Body of pancreas (tissue), 4 donors: Measurements from ENCODE around the gene HES1. TPM values are rescaled to one million over a fixed set of nuclear protein-coding genes. Genes with fewer than 3 reads are reported as not detected.

ENCODE experiments used
- ATAC-seq: fragments of 150-250 bp; one replicate; pipeline ENCODE4 v1.9.1; 2016
- DNase-seq, 4 donors: peaks; one replicate each; pipeline ENCODE4 v3.0.0-alpha.2; 2019
- H3K27ac ChIP-seq, 4 donors: fragments of 200-600 bp; sonication (generic); 1 replicate in 3 of 4; 2 replicates in 1 of 4; pipeline versions ENCODE4 v1.5.1 to v1.6.1; 2016 to 2019; ENCODE audit warnings: mild to moderate bottlenecking in 1 of 4, mixed read lengths in 1 of 4, moderate library complexity in 1 of 4
- H3K27me3 ChIP-seq, 2 donors: fragments of 200-600 bp; sonication (generic); one replicate each; pipeline ENCODE4 v1.6.0; 2016; ENCODE audit warnings: mild to moderate bottlenecking in 1 of 2
- H3K36me3 ChIP-seq, 2 donors: fragments of 200-600 bp; sonication (generic); replicated peaks in 1 of 2; 2 replicates each; pipeline ENCODE4 v1.5.1; 2016; ENCODE audit warnings: low read depth in 2 of 2; ENCODE audit not compliant: insufficient read depth in 1 of 2
- H3K4me1 ChIP-seq: fragments of 200-600 bp; sonication (generic); one replicate; pipeline ENCODE4 v1.6.0; 2016
- H3K4me3 ChIP-seq, 2 donors: fragments of 200-600 bp; sonication (generic); 1 replicate in 1 of 2; 2 replicates in 1 of 2; pipeline ENCODE4 v1.5.1; 2016 to 2019
- H3K9me3 ChIP-seq, 3 donors: fragments of 200-600 bp; sonication (generic); 1 replicate in 2 of 3; 2 replicates in 1 of 3; pipeline ENCODE4 v1.5.1; 2016
- POLR2A ChIP-seq, 3 donors: fragments of 450-650 bp; IDR thresholded peaks; one replicate each; pipeline ENCODE4 v1.6.1; 2016; ENCODE audit warnings: antibody characterized with exemption in 3 of 3, mild to moderate bottlenecking in 2 of 3
- WGBS, 2 donors: methylation state at CpG; one replicate each; pipeline ENCODE4 v1.1.5; 2017; 5-methylcytosine and 5-hydroxymethylcytosine counted together
- intact Hi-C: fragments of 100-400 bp; cut with DNase I; formaldehyde crosslinking; loops from one replicate; pipeline ENCODE4 v1.15.1; 2023
- total RNA-seq, 2 donors: library from RNA; depleted of rRNA; stranded (reverse); fragments of >200 nt; gene quantifications; one replicate each; pipeline ENCODE4 v1.1.0, GENCODE V29; 2016
- TF ChIP-seq, protein P1 (sequence below), 7 experiments: fragments of 450-650 bp in 4 of 7; fragments of 200-600 bp in 3 of 7; sonication (generic) in 3 of 7; IDR thresholded peaks; one replicate each; pipeline ENCODE4 v1.5.1; 2016 to 2019; ENCODE audit warnings: antibody characterized with exemption in 7 of 7

Gene HES1
- total RNA-seq, 2 donors from 2014 or later: 28.5 to 49.1 TPM

DNA sequence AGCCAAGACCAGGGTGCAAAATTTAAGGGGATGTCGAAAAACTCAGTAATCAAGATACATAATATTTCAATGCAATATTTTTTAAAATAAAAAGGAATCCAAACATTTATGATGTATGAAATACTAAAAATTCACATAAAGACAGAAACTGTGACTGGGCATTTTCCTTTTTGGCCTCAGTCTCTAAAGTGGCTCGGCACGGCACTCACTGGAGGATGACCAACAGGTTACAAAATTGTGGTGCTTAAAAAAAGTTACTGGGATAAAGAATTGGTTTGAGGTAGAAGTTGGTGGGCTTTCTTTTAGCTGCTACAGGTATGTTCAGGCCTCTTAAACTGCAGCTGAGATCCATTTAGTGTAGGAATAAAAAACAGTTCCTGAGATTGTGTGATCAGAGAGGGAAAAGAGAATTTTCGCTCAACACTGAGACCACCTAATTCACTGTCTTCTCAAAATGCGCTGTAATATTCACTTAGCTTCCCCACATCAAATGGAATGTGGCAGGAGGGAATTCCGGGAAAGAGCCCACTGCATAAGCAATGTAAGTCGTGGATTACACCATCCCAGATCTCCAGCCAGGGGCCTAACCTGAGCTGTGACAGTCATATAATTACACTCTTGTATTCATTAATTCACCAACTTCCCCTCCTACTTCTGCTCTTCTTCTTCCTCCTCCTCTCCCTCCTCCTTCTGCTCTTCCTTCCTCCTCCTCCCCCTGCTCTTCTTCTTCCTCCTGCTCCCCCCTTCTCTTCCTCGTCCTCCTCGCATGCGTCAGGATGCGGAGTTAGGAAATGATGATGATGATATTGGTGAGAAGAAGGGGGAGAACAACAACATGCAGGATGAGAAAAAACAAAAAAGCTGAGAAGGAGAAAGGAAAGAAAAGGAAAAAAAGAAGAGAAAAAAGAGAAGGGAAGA is 45.9 kb downstream of the HES1 start:
- Histone ChIP-seq H3K36me3 (no peaks in the 10 kb centered on the region), H3K27me3 (no peaks in the 10 kb centered on the region), H3K4me1 (peaks cover 9% of the 10 kb centered on the region), H3K4me3 (no peak overlapping the region), H3K27ac (no peak overlapping the region), H3K9me3 (no peaks in the 10 kb centered on the region)
- WGBS, 2 donors: 86 to 88% methylated on average over 11 of the region's 11 CpGs
- ATAC-seq (no peak), DNase-seq (no peak)
- TF ChIP-seq POLR2A (IDR thresholded peaks at IDR 0.05): no peak
- TF ChIP-seq, protein P1, sequence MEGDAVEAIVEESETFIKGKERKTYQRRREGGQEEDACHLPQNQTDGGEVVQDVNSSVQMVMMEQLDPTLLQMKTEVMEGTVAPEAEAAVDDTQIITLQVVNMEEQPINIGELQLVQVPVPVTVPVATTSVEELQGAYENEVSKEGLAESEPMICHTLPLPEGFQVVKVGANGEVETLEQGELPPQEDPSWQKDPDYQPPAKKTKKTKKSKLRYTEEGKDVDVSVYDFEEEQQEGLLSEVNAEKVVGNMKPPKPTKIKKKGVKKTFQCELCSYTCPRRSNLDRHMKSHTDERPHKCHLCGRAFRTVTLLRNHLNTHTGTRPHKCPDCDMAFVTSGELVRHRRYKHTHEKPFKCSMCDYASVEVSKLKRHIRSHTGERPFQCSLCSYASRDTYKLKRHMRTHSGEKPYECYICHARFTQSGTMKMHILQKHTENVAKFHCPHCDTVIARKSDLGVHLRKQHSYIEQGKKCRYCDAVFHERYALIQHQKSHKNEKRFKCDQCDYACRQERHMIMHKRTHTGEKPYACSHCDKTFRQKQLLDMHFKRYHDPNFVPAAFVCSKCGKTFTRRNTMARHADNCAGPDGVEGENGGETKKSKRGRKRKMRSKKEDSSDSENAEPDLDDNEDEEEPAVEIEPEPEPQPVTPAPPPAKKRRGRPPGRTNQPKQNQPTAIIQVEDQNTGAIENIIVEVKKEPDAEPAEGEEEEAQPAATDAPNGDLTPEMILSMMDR (IDR thresholded peaks at IDR 0.05): no peak
- intact Hi-C loops: no loop called here

DNA sequence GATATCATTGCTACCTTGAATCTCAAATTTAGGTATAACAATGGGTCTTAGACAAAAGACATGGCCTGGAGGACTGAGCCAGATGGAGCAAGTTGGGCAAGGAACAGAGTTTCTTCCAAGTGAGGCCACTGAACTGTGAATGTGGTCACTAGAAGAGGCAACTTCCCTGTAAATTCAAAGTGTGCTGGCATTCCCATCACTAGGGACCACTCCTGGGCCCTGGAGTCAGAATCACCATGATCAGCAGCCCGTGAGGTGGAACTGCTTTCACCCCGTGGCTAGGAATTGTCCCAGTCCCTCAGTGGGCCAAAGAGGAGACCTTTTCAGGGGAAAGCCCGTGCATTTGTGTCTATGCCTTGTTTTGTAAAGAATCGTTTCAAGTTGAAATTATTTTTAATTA is 47.3 kb downstream of the HES1 start:
- no peak for TF ChIP-seq POLR2A (IDR thresholded peaks at IDR 0.05)
- TF ChIP-seq, protein P1 (IDR thresholded peaks at IDR 0.05): no peak
- DNase-seq: no peak
- no peak overlapping the region for H3K27ac ChIP-seq
- peaks cover 6% of the 10 kb centered on the region for H3K4me1 ChIP-seq
- no peaks in the 10 kb centered on the region for H3K27me3 ChIP-seq
- intact Hi-C loops: no loop called here
- no peak for ATAC-seq
- no peaks in the 10 kb centered on the region for H3K9me3 ChIP-seq
- no peak overlapping the region for H3K4me3 ChIP-seq
- WGBS, 2 donors: 85 to 97% methylated on average over 4 of the region's 4 CpGs
- H3K36me3 ChIP-seq: no peaks in the 10 kb centered on the region

DNA sequence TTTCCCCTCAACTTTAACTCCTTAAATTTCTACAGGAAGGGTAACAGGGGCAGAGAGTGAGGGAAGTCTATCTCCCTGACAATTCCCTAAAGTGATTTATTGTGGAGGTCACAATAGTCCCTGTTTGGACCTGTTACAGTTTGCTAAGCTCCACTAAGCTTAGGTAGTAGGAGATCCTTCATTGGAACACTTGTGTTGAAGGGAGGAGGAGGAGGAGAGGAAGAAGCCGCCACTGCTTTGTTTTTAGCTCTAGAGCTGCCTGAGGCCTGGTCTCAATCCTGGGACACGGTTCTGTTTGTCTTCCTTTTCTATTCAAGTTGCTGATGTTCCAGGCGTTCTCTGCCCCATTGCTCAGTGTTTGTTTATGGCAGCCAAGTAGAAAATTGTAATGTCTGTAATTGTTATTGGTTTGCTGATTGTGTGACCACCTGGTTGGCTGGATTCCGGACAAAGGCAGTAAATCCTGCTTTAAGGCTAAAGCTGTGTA is 48.4 kb downstream of the HES1 start:
- intact Hi-C loops: no loop called here
- Histone ChIP-seq H3K36me3 (no peaks in the 10 kb centered on the region), H3K4me1 (peaks cover 7% of the 10 kb centered on the region), H3K4me3 (no peak overlapping the region), H3K9me3 (no peaks in the 10 kb centered on the region), H3K27ac (no peak overlapping the region), H3K27me3 (no peaks in the 10 kb centered on the region)
- DNase-seq: no peak
- no peak for ATAC-seq
- 71 to 86% methylated on average over 4 of the region's 4 CpGs for WGBS, 2 donors
- no peak for TF ChIP-seq POLR2A (IDR thresholded peaks at IDR 0.05)
- TF ChIP-seq, protein P1 (IDR thresholded peaks at IDR 0.05): no peak

DNA sequence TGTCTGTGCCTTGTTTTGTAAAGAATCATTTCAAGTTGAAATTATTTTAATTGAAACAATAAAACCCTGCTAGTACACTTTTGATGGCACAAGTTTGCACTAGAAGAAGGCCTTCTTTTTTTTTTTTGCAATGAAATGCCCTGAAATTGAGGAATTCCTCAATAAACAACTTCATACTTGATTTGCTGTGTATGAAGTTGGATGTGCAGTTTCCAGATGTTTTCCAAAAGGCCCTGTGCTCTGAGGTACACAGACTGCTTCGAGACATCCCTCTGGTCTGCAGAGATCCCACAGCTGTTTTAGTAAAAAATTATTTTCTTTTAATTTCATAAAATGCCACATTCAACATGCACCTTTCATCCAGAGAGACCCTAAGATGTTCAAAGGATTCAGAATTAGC is 48.9 kb downstream of the HES1 start:
- H3K27ac ChIP-seq: no peak overlapping the region
- H3K36me3 ChIP-seq: no peaks in the 10 kb centered on the region
- no peaks in the 10 kb centered on the region for H3K9me3 ChIP-seq
- no peaks in the 10 kb centered on the region for H3K27me3 ChIP-seq
- no peak for TF ChIP-seq POLR2A (IDR thresholded peaks at IDR 0.05)
- TF ChIP-seq, protein P1 (IDR thresholded peaks at IDR 0.05): no peak
- H3K4me1 ChIP-seq: peaks cover 11% of the 10 kb centered on the region
- DNase-seq: no peak
- intact Hi-C loops: no loop called here
- no peak for ATAC-seq
- 89 to 100% methylated on average over 1 of the region's 1 CpG for WGBS, 2 donors
- no peak overlapping the region for H3K4me3 ChIP-seq
